ENCODE data around the gene GRM4.

The GRM4 gene

GRCh38 chr6:33977606-33978411 is 168.1 kb downstream of the GRM4 start:
- peak in 1 of 2 experiments; percentile 1 for DNase-seq (ENCODE audit: low spot score in 2 of 2)

GRCh38 chr6:33976437-33977360 is 169.2 kb downstream of the GRM4 start:
- H3K27me3 ChIP-seq (ENCODE audit: low read depth), result peaks cover 3% of the 10 kb centered on the region; the same call in 1 of the 2 replicates
- in situ Hi-C loops (cut with MboI; ENCODE audit: low sequenced_read_pairs), result no loop called here
- H3K4me1 ChIP-seq, result no peaks in the 10 kb centered on the region
- DNase-seq (ENCODE audit: low spot score in 2 of 2), result peak in 1 of 2 experiments; percentile 1
- no peaks in the 10 kb centered on the region for H3K36me3 ChIP-seq (replicated peaks)
- no peaks in the 10 kb centered on the region; the same call in 1 of the 2 replicates for H3K9me3 ChIP-seq
- no peak overlapping the region for H3K4me3 ChIP-seq

More at GRCh38 chr6:33977606-33978411, 168.1 kb downstream of the GRM4 start:
- Histone ChIP-seq H3K4me1 (no peaks in the 10 kb centered on the region), H3K9me3 (no peaks in the 10 kb centered on the region), H3K36me3 (replicated peaks) (no peaks in the 10 kb centered on the region), H3K27me3 (ENCODE audit: low read depth) (no peaks in the 10 kb centered on the region), H3K4me3 (no peak overlapping the region)
- in situ Hi-C loops (cut with MboI; ENCODE audit: low sequenced_read_pairs), result no loop called here

- peaks cover 6% of the 10 kb centered on the region; the same call in 1 of the 2 replicates for H3K27me3 ChIP-seq (ENCODE audit: low read depth)
- in situ Hi-C loops (cut with MboI; ENCODE audit: low sequenced_read_pairs), result no loop called here
- no peaks in the 10 kb centered on the region for H3K4me1 ChIP-seq
- H3K36me3 ChIP-seq (replicated peaks), result no peaks in the 10 kb centered on the region
- no peaks in the 10 kb centered on the region; the same call in 1 of the 2 replicates for H3K9me3 ChIP-seq
- no peak for DNase-seq (ENCODE audit: low spot score in 2 of 2)
- H3K4me3 ChIP-seq, result no peak overlapping the region
Measured at GRCh38 chr6:33975661-33976436, 170.0 kb downstream of the GRM4 start.

- H3K27me3 ChIP-seq (ENCODE audit: low read depth), result peaks cover 6% of the 10 kb centered on the region; the same call in 1 of the 2 replicates
Measured at GRCh38 chr6:33974471-33974870, 171.4 kb downstream of the GRM4 start.

GRCh38 chr6:33974030-33974429 is 171.9 kb downstream of the GRM4 start:
- no peaks in the 10 kb centered on the region for H3K36me3 ChIP-seq (replicated peaks)
- H3K9me3 ChIP-seq, result no peaks in the 10 kb centered on the region; the same call in 1 of the 2 replicates
- H3K4me3 ChIP-seq, result no peak overlapping the region
- peaks cover 6% of the 10 kb centered on the region; the same call in 1 of the 2 replicates for H3K27me3 ChIP-seq (ENCODE audit: low read depth)
- H3K4me1 ChIP-seq, result no peaks in the 10 kb centered on the region
- no peak for DNase-seq (ENCODE audit: low spot score in 2 of 2)
- in situ Hi-C loops (cut with MboI; ENCODE audit: low sequenced_read_pairs), result no loop called here

More at GRCh38 chr6:33974471-33974870, 171.4 kb downstream of the GRM4 start:
- Histone ChIP-seq H3K4me3 (no peak overlapping the region), H3K9me3 (no peaks in the 10 kb centered on the region; the same call in 1 of the 2 replicates), H3K36me3 (replicated peaks) (no peaks in the 10 kb centered on the region), H3K4me1 (no peaks in the 10 kb centered on the region)
- in situ Hi-C loops (cut with MboI; ENCODE audit: low sequenced_read_pairs), result no loop called here
- no peak for DNase-seq (ENCODE audit: low spot score in 2 of 2)

- Histone ChIP-seq H3K4me1 (no peaks in the 10 kb centered on the region), H3K27me3 (ENCODE audit: low read depth) (peaks cover 6% of the 10 kb centered on the region; the same call in 1 of the 2 replicates), H3K9me3 (no peaks in the 10 kb centered on the region; the same call in 1 of the 2 replicates), H3K36me3 (replicated peaks) (no peaks in the 10 kb centered on the region), H3K4me3 (no peak overlapping the region)
- DNase-seq (ENCODE audit: low spot score in 2 of 2), result no peak
- in situ Hi-C loops (cut with MboI; ENCODE audit: low sequenced_read_pairs), result no loop called here
Measured at GRCh38 chr6:33971580-33971979, 174.3 kb downstream of the GRM4 start.
